Effector CD4-positive, alpha-beta T cell (primary cell): ENCODE results near the gene PGS1.

Experiments used
- DNase-seq: peaks from one replicate; pipeline ENCODE4 v3.0.0-alpha.2; 2020

The PGS1 gene

DNA sequence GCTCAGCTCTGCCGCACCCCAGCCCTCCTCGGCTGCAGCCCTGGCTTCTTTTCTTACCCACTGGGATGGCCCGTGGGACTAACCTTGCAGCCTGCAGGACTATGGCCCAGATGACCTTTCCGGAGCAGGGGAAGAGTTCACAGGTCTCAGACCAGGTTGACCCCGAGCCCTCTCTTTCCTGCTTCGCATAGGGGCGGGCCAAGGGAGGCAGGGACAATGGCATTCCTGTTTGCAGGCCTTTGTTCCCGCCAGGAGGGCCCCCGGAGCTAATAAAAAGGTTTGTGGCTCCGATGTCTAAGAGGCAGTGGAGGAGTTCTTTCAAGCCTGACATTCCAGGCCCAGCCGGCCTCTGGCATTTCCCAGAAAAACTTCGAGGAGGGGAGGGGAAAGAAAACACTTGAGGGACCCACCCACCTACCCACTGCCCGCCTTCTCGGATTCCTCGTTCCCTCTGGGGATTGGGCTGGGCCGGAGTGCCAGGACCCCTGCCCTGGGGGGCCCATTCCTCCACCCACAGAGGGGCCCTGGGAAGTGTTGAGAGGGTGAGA lies 12.8 kb upstream of the PGS1 start:
- DNase-seq = no peak

DNA sequence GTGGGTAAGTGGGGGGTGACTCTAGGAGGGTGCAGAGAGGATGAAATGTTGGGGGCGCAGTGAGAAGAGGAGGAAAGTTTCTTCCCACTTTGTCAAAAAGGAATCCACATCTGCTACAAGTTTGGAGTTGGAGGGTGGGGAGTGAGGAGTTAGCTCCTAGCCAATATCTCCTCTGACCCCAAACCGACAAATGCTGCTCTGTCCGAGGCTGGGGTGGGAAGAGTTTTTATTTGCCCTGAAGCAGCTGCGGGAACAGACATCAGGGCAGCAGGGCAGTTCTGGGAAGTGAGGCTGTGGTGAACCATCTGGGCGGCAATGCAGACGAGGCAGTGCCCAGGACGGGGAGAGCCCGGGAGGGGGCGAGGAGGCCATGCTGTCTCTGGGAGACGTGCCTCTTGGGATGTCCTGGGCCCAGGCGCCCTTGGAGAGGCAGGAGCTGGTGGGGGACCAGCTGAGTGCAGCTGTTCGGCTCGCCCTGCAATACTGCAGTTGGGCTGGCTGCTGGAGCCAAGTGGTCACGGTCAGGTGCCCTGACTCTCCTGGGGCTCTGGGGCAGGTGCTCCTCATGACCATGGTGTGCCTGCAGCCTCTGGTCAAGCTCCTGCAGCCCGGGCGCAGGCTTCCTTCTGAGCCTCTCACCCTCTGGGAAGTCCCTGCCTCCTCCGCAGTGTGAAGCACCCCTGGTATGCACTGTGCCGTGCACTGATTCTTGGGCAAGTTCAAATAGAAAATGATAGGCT lies 12.2 kb upstream of the PGS1 start:
- no peak for DNase-seq

DNA sequence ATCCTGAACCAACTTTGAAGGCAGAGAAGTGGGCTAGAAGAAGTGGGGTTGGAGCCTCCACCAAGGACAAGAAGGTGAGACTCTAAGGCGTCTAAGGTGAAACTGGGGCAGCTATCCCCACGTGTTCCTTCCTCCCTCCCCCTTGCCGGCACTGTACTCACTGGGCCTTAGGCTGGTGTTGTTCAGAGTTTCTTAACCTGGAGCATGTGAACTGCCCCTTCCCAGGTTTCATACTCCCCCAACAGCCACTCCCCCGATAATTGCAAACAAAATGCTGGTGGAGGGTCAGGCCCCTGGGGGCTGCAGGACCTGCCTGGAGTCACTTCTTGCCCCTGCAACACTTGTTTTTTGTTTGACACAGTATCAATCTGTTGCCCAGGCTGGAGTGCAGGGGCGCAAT lies 11.3 kb upstream of the PGS1 start:
- DNase-seq = no peak

GRCh38 chr17:78368348-78368747 lies 10.1 kb upstream of the PGS1 start:
- no peak for DNase-seq

DNA sequence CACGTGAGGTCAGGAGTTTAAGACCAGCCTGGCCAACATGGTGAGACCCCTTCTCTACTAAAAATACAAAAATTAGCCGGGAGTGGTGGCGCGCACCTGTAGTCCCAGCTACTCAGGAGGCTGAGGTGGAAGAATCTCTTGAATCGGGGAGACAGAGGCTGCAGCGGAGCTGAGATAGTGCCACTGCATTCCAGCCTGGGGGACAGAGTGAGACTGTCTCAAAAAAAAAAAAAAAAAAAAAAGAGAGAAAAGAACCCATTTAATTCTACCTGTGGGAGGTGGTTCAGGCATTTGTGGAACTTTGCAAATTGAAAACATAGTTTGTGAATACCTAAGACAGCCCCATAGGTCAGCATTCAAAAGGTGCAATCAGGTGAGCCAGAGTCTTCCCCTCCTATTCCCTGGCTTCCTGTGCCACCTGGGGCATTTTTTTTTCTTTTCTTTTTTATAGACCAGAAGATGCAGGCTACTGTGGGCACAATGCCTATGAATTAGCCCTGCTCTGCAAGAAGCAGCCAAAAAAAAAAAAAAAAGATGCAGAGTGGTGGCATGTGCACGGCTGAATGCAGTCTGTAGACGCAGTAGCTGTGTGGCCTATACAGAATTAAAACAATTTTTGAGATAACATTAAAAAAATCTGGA lies 9.5 kb upstream of the PGS1 start:
- no peak for DNase-seq

GRCh38 chr17:78369791-78370381 lies 8.6 kb upstream of the PGS1 start:
- DNase-seq = no peak

- DNase-seq = no peak
Observed at GRCh38 chr17:78371056-78371455, 7.4 kb upstream of the PGS1 start.

- no peak for DNase-seq
Observed at GRCh38 chr17:78372841-78373240, 5.6 kb upstream of the PGS1 start.

GRCh38 chr17:78374189-78374588 lies 4.3 kb upstream of the PGS1 start:
- no peak for DNase-seq

DNA sequence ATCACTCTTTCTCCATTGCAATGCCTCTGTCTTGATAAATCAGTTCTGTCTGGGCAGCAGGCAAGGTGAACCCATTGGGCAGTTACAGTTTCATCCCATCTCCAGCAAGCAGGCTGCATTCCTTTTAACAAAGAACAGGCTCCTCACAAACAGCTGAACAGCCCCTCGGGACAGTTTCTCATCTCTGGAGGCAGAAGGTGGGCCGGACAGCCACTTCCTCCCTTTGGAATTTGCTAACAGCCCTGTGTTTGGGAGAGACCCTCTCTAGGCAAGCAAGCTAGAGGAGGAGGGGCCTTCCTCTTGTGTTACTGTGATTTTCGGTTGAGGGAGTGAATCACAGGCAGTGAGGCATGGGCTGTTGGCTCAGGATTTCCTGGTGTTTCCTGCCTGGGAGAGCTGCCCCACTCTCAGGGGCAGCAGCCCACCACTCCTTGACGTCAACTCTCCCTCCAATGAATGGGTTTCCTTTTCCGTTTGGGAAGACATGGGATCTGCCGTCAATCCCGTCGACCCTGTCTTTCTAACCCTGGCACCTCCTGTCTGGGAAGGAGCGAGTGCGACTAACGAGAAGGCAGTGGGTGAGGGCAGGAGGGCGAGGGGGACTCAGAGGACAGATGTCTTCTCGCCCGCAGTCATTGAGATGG lies 3.7 kb upstream of the PGS1 start:
- no peak for DNase-seq

- no peak for DNase-seq
Observed at GRCh38 chr17:78375401-78376151, 2.9 kb upstream of the PGS1 start.

DNA sequence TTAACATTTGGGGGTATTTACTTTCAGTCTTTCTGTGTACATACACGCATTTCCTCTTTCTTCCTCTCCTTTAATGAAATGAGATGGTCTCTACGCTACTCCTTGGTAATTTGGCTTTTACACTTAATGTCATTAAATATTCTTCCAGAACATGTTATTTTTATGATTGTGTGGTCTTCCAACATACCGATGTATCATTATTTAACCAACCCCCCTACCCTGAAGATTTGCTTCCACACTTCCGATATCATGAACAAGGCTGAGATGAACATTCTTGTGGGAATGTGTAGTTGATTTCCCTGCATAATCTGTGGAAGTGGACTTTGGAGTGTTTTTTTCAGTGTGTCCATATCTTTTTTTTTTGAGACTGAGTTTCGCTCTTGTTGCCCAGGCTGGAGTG lies 2.3 kb upstream of the PGS1 start:
- DNase-seq = no peak

- no peak for DNase-seq
Observed at GRCh38 chr17:78377858-78378224, 608 bp upstream of the PGS1 start.

DNA sequence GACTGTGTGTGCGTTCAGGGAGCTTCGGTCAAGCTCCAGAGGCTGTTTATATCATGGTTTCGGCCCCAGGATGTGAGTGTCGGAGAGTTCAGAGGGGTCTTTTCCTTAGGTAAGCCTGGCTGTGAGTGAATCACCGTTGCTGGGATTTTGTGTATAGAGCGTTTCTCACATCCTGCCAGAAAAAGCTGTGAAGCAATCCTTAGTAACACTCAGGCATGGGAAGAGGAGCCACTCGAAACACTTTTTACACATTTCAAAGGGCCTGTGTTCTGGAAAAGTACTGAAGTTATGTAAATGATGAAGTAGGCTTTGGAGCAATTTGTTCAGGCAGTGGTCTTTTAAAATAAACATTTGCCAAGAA lies 662 bp downstream of the PGS1 start:
- no peak for DNase-seq

GRCh38 chr17:78380370-78380769 lies 1.9 kb downstream of the PGS1 start:
- DNase-seq = no peak

GRCh38 chr17:78381601-78382232 lies 3.3 kb downstream of the PGS1 start:
- DNase-seq = peak; percentile 41

- no peak for DNase-seq
Observed at GRCh38 chr17:78383725-78384471, 5.4 kb downstream of the PGS1 start.

DNA sequence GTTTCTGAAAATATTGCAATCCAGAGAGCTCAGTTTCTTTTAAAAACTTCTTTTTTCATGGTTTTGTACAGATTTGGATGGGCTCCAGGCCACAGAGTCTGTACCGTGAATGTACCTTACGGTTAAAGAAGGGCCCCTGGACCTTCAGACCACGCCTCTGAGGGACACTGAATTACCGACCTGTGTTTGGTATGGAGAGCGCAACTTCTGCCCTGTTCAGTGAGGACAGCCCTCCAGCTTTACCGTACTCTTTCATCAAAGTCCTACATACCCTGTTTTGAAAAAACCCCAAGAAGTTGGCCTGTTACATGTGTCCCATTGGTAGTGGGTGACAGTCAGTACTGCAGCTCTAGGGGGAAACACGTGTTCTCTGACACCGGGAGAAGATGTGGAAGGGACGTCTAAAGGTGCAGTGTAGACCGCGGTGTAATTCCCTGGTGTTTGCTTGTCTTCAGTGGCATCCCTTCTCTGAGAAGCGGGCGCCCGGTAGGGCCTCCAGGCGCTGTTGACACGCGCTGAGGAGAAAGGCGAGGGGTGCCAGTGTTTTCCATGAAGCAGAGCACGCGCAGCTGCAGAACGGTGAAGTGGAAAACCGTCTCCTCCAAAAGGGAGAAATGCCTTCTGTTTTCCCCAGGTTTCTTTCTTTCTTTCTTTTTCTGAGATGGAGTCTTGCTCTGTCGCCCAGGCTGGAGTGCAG lies 6.2 kb downstream of the PGS1 start:
- DNase-seq = no peak

DNA sequence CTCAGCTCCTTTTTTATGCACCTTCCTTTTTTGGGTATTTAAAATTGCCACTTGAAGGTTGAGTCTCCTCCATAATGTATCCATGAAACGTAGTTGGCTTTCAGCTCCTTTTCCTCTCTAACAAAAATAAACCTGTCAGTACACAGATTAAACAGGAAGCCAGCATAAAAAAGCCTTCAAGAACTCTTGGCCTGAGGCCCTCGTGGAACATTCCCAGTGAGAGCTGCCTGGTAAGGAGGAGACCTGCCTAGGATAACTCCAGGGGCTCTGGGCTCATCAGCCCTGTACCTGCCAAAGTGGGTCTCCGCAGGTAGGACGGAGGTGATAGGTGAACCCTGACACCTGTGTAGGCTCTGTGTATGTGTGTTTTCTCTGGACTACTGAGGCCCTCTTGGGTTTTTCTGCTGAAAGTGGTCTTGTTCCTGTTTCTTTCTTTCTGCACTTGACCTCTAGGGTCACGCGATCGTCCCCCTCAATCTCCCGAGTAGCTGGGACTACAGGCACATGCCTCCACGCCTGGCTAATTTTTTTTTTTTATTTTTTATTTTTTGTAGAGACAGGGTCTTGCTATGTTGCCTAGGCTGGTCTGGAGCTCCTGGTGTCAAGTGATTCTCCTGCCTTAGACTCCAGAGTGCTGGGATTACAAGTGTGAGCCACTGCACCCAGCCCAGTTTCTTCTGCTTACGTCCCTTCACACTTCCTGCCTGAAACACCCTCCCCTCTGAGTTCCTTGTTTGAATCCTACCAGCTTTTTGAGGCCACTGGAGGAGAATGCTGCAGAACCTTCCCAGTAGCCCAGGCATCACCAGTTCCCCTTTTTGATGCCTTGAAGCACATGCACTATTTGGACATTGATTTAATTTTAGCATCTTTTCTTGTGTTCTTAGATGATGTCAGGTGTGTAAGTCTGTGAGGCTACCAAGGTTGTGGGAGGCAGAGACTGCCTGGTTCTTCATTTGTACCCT lies 9.8 kb downstream of the PGS1 start:
- DNase-seq = no peak
